ENCODE measurements around the gene FHIT.

Gene FHIT

DNA sequence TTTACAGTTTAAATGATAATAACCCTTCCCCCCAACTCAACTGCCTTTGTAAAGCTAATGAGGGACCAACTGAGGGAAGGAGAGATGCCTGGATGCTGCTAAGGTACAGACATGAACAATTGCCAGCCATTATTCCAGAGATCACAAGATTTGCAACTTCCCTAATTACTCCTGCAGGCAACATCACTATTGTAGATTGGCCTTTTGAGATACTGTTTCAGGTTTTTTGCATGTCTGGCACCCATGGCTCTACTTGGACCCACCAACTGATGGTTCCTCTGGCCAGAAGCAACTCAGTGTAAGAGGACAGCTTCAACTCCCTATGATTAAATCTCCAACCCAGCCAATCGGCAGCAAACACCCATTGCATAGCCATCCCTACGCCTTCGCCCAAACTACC is 478.7 kb downstream of the FHIT start:
- Histone ChIP-seq H3K4me1 (ENCODE audit: control insufficient read depth, low read length) (no peaks in the 10 kb centered on the region), H3K27me3 (ENCODE audit: control insufficient read depth, low read length) (no peaks in the 10 kb centered on the region), H3K9me2 (replicated peaks; ENCODE audit: control insufficient read depth, low read length) (no peaks in the 10 kb centered on the region), H3K36me3 (ENCODE audit: control insufficient read depth, low read length) (no peaks in the 10 kb centered on the region), H3K79me2 (ENCODE audit: control insufficient read depth, low read length) (no peaks in the 10 kb centered on the region), H3K4me3 (ENCODE audit: low read length) (no peak overlapping the region), H3K27ac (ENCODE audit: low read depth, low read length) (no peak overlapping the region), H3K4me2 (ENCODE audit: low read length) (no peak overlapping the region), H3F3A (ENCODE audit: control insufficient read depth, insufficient read depth) (no peaks in the 10 kb centered on the region), H3K9me3 (ENCODE audit: control insufficient read depth, insufficient read depth, low read length) (peaks cover 3% of the 10 kb centered on the region), H4K20me1 (ENCODE audit: control insufficient read depth, insufficient read depth, low read depth, low read length) (no peaks in the 10 kb centered on the region)
- TF ChIP-seq, protein P1, sequence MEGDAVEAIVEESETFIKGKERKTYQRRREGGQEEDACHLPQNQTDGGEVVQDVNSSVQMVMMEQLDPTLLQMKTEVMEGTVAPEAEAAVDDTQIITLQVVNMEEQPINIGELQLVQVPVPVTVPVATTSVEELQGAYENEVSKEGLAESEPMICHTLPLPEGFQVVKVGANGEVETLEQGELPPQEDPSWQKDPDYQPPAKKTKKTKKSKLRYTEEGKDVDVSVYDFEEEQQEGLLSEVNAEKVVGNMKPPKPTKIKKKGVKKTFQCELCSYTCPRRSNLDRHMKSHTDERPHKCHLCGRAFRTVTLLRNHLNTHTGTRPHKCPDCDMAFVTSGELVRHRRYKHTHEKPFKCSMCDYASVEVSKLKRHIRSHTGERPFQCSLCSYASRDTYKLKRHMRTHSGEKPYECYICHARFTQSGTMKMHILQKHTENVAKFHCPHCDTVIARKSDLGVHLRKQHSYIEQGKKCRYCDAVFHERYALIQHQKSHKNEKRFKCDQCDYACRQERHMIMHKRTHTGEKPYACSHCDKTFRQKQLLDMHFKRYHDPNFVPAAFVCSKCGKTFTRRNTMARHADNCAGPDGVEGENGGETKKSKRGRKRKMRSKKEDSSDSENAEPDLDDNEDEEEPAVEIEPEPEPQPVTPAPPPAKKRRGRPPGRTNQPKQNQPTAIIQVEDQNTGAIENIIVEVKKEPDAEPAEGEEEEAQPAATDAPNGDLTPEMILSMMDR (IDR thresholded peaks at IDR 0.05; ENCODE audit: low read depth, low read length, poor library complexity, severe bottlenecking) = no peak
- no peak for TF ChIP-seq EZH2phosphoT487 (IDR thresholded peaks at IDR 0.05; ENCODE audit: borderline replicate concordance, low read length)

DNA sequence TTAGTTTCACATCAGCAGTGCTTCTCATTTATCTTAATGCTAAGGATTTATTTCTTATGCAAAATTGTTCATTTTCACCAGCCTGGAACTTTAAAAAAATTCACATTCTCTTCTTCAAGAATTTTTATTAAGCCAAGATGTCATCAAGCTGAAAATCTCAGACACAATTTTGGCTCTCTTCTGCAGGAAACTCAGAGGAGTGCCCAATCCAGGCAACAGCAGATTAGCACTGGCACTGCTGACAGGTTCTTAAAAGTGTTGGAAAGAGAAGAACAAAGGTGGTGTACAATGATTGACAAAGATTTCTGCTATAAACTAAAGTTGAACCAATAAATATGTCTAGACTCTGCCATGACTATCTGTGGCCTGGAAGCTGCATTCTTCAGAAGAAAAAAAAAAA is 479.5 kb downstream of the FHIT start:
- H3F3A ChIP-seq (ENCODE audit: control insufficient read depth, insufficient read depth) = no peaks in the 10 kb centered on the region
- no peak overlapping the region for H3K4me2 ChIP-seq (ENCODE audit: low read length)
- no peak overlapping the region for H3K4me3 ChIP-seq (ENCODE audit: low read length)
- no peaks in the 10 kb centered on the region for H3K36me3 ChIP-seq (ENCODE audit: control insufficient read depth, low read length)
- no peaks in the 10 kb centered on the region for H3K79me2 ChIP-seq (ENCODE audit: control insufficient read depth, low read length)
- no peaks in the 10 kb centered on the region for H3K27me3 ChIP-seq (ENCODE audit: control insufficient read depth, low read length)
- H4K20me1 ChIP-seq (ENCODE audit: control insufficient read depth, insufficient read depth, low read depth, low read length) = no peaks in the 10 kb centered on the region
- TF ChIP-seq EZH2phosphoT487 (IDR thresholded peaks at IDR 0.05; ENCODE audit: borderline replicate concordance, low read length) = no peak
- TF ChIP-seq, protein P1 (IDR thresholded peaks at IDR 0.05; ENCODE audit: low read depth, low read length, poor library complexity, severe bottlenecking) = no peak
- H3K9me3 ChIP-seq (ENCODE audit: control insufficient read depth, insufficient read depth, low read length) = peaks cover 3% of the 10 kb centered on the region
- H3K4me1 ChIP-seq (ENCODE audit: control insufficient read depth, low read length) = no peaks in the 10 kb centered on the region
- no peaks in the 10 kb centered on the region for H3K9me2 ChIP-seq (replicated peaks; ENCODE audit: control insufficient read depth, low read length)
- no peak overlapping the region for H3K27ac ChIP-seq (ENCODE audit: low read depth, low read length)

DNA sequence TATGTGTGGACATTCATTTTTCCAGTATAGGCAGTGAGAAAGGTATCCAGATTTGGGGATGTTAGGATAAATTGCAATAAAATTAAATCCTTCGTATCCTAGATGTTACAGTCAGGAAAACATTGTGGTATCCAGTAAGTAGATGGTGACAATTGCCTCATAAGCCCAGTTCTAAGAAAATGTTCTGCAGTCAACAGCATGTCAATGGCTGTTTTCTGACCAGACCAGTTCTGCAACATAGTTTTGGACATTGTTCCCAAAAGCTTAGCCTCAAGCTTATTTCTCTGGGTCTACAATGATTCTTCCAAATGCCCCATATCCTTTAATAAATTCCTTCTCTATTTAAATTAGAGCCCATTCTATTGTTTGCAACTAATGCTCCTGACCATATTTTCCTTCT is 480.7 kb downstream of the FHIT start:
- H3K36me3 ChIP-seq (ENCODE audit: control insufficient read depth, low read length) = no peaks in the 10 kb centered on the region
- H3K9me2 ChIP-seq (replicated peaks; ENCODE audit: control insufficient read depth, low read length) = no peaks in the 10 kb centered on the region
- H3K9me3 ChIP-seq (ENCODE audit: control insufficient read depth, insufficient read depth, low read length) = peaks cover 3% of the 10 kb centered on the region
- H3K4me1 ChIP-seq (ENCODE audit: control insufficient read depth, low read length) = no peaks in the 10 kb centered on the region
- no peaks in the 10 kb centered on the region for H3K27me3 ChIP-seq (ENCODE audit: control insufficient read depth, low read length)
- no peak overlapping the region for H3K4me3 ChIP-seq (ENCODE audit: low read length)
- TF ChIP-seq, protein P1 (IDR thresholded peaks at IDR 0.05; ENCODE audit: low read depth, low read length, poor library complexity, severe bottlenecking) = no peak
- TF ChIP-seq EZH2phosphoT487 (IDR thresholded peaks at IDR 0.05; ENCODE audit: borderline replicate concordance, low read length) = no peak
- H4K20me1 ChIP-seq (ENCODE audit: control insufficient read depth, insufficient read depth, low read depth, low read length) = no peaks in the 10 kb centered on the region
- H3K79me2 ChIP-seq (ENCODE audit: control insufficient read depth, low read length) = no peaks in the 10 kb centered on the region
- no peak overlapping the region for H3K4me2 ChIP-seq (ENCODE audit: low read length)
- no peaks in the 10 kb centered on the region for H3F3A ChIP-seq (ENCODE audit: control insufficient read depth, insufficient read depth)
- no peak overlapping the region for H3K27ac ChIP-seq (ENCODE audit: low read depth, low read length)

DNA sequence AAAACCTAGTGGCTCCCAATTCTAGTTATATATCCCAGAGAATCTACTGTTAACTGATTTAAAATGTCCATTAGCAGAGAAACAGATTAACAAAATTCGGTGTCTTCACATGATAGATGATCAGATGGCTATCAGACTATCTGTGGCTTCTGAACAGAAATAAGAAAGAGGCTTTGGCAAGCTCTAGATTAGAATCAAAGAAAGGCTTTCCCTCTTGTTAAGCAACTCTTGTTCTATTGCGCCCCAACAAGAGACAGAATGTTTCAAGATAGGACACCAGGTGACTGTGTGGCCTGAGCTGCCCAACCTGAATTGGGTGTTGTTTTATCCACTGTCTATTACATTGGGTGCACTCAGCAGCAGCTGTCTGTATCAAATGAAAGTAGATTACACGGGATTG is 483.7 kb downstream of the FHIT start:
- no peak overlapping the region for H3K4me2 ChIP-seq (ENCODE audit: low read length)
- no peaks in the 10 kb centered on the region for H3K36me3 ChIP-seq (ENCODE audit: control insufficient read depth, low read length)
- no peaks in the 10 kb centered on the region for H3F3A ChIP-seq (ENCODE audit: control insufficient read depth, insufficient read depth)
- no peak for TF ChIP-seq EZH2phosphoT487 (IDR thresholded peaks at IDR 0.05; ENCODE audit: borderline replicate concordance, low read length)
- TF ChIP-seq, protein P1 (IDR thresholded peaks at IDR 0.05; ENCODE audit: low read depth, low read length, poor library complexity, severe bottlenecking) = no peak
- no peaks in the 10 kb centered on the region for H3K27me3 ChIP-seq (ENCODE audit: control insufficient read depth, low read length)
- no peaks in the 10 kb centered on the region for H3K9me2 ChIP-seq (replicated peaks; ENCODE audit: control insufficient read depth, low read length)
- H3K27ac ChIP-seq (ENCODE audit: low read depth, low read length) = no peak overlapping the region
- no peak overlapping the region for H3K4me3 ChIP-seq (ENCODE audit: low read length)
- no peaks in the 10 kb centered on the region for H3K9me3 ChIP-seq (ENCODE audit: control insufficient read depth, insufficient read depth, low read length)
- no peaks in the 10 kb centered on the region for H3K79me2 ChIP-seq (ENCODE audit: control insufficient read depth, low read length)
- H3K4me1 ChIP-seq (ENCODE audit: control insufficient read depth, low read length) = no peaks in the 10 kb centered on the region
- no peaks in the 10 kb centered on the region for H4K20me1 ChIP-seq (ENCODE audit: control insufficient read depth, insufficient read depth, low read depth, low read length)
